ENCODE data around the gene ZNRF2.

DNA sequence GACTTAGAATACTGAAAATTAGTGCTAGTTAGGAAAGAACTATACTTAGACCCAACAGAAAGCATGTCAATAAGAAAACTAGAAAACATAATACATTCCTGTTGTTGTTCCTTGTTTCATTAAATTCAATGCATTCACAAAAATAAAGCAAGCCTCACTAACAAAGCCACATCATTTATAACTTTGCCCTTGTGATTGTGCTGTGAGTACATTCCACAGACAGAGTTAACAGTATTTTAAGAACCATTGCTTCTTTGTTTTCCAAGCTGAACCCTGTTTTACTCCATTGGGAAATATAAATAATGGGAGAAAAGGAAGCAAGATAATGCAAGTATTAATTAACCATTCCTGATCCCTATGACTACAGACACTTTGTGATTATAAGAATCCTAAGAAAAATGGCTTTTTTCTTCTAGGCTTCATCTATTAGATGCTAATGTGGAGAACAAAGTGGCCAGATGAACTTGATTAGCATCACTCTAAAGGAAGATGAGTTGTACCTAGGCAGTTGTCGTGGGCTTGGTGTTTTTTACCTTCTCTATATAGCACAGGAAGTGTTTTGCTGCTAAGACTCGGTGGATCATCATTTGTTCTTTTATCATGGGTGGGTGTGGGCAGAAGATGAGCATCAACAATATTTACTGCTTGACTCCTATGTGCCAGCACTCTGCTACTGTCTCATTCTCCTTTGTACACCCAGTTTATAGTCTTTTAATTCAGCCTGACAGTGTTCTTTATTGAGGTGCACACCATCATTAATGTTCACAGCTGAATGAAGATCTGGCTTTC lies 34.2 kb upstream of the ZNRF2 start:
- TF ChIP-seq, protein P1, sequence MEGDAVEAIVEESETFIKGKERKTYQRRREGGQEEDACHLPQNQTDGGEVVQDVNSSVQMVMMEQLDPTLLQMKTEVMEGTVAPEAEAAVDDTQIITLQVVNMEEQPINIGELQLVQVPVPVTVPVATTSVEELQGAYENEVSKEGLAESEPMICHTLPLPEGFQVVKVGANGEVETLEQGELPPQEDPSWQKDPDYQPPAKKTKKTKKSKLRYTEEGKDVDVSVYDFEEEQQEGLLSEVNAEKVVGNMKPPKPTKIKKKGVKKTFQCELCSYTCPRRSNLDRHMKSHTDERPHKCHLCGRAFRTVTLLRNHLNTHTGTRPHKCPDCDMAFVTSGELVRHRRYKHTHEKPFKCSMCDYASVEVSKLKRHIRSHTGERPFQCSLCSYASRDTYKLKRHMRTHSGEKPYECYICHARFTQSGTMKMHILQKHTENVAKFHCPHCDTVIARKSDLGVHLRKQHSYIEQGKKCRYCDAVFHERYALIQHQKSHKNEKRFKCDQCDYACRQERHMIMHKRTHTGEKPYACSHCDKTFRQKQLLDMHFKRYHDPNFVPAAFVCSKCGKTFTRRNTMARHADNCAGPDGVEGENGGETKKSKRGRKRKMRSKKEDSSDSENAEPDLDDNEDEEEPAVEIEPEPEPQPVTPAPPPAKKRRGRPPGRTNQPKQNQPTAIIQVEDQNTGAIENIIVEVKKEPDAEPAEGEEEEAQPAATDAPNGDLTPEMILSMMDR (IDR thresholded peaks at IDR 0.05) = no peak
- TF ChIP-seq POLR2A (IDR thresholded peaks at IDR 0.05) = no peak

All from esophagus squamous epithelium (tissue), 4 donors.